AG20443 (cell line): ENCODE measurements around the gene KIF25.

Experiments used
- DNase-seq: peaks from one replicate; pipeline ENCODE4 v3.0.0; 2012; ENCODE audit warnings: low spot score, mixed read lengths

KIF25 gene

DNA sequence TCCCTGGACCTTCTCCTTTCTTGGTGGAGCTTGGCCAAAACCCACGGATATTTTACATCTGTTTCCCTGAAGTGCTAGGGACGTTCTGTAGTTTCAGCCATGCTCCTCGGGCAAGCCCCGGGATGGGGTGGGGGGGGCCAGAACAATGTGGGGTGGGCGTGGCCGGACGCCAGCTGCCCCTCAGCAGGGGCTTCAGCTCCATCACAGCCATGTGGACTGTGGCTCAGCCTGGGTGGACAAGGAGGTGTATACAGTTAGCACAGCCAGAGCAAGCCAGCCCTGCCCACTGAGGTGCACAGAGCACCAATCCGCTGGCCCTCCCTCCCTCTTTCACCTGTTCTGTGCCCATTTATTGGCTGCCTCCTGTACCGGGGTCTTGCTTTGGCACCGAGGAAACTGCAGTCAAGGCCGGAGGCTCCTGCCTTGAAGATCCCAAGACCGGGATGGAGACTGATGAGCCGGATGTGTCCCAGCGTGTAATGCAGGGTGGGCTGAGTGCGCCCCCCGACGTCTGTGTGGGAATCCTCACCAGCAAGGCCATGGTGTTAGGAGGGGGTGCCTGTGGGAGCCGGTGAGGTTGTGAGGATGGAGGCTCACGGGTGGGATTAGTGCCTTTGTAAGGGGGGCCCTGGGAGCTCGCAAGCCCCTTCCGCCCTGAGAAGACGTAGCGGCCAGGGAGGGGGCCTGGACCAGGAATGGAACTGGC lies 53.6 kb downstream of the KIF25 start:
- no peak for DNase-seq

DNA sequence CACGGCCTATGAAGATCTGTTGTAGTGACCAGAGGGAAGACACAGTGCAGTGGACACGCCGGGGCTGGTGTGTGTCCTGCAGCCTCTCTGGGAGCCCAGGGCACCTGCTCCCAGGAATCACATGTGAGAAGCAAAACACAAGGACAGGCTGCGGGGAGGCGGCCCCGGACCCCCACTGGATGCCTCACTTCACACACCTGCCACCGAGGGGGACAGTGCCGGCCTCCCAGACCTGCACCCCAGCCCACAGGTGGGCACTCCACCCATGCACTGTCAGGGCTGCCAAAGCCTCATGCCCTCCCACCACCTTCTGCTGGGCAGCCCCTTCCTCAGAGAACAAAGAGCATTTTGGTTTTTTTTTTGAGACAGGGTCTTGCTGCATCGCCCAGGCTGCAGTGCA lies 54.2 kb downstream of the KIF25 start:
- DNase-seq: no peak

DNA sequence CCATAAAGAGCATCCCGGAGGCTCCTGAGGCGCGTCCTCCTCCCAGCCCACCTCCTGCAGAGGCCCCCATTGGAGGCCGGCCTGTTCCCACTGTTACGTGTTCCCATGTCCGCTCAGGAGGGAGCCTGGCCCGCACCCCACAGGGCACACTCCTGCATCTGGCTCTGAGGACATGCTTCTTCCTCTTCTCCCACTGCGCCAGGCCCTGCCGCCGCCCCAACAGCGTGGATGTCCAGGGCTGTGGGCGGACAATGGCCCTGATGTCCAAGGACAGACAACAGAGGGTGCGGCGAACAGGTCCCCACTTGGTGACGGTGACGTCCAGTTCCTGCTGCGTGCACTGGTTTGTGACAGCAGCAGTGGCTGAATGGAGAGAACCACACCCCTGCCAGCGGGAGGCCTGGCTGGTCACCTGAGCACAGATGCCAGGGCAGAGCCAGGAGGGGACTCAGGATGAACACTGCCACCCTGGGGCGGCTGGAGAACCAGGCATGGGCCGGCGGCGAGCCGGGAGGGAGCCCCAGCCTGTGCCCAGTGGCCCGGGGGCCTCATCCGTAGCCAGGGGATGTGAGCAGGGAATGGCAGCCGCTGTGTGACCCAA lies 54.9 kb downstream of the KIF25 start:
- DNase-seq: no peak

DNA sequence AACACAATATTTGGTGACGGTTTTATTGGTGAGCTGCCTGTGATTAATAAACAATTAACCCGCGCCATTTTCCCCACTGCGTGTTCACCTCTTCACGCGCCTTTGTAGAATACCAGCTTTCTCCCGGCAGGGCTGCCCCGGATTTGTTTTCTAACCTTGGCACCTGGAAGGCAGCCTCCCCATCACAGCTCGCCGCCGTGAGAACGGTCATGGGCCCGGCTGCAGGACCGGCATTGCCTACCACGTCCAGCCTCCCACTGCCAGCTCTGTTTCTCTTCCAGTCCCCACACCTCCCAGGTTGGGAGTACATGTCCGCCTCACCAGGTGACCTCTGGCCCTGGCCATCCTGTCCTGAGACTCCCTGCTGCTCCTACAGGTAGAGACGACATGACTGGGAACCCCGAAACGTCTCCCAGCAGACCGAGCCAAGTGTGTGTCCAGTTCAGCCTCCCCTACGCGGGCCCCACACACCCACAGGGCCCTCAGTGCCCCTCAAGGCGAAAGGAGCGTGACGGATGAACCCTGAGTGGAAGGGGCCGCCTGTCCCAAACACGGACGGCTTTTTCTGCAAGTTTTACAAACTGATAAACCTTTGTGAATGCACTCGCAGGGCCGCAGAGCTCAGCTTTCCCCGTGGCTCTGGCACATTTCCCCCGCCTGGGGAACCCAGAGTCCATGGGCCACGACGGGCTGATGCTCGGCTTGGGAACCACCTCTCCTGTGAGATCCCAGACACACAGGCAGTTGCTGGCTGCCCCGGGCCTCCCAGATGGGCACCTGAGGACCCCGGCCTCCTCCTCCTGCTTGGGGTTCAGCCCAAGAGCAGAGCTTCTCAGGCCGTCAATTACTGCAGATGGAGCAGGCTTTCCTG lies 55.9 kb downstream of the KIF25 start:
- no peak for DNase-seq

DNA sequence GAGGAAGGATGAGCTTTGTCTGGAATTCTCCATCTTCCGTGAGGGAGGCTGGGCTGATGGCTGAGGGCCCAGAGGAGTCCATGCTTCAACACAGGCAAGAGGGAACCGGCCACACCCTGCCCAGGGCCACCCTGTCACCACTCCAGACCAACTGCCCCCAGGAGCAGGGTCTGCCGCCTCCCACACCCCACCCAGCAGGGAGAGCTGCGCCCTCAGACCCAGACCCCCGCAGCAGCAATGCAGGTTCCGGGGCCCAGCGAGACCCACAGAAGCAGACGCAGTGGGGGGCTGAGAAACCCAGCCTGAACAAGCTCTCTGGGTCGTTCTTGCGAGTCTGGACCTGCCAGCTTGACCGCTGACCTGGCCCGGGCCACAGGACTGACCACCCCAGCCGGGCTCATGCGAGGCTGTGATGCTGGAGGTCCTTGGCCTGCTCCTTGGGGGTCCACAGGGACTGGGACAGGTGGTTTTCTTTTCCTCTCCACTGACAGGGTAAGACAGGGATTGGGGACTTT lies 56.5 kb downstream of the KIF25 start:
- DNase-seq: no peak

DNA sequence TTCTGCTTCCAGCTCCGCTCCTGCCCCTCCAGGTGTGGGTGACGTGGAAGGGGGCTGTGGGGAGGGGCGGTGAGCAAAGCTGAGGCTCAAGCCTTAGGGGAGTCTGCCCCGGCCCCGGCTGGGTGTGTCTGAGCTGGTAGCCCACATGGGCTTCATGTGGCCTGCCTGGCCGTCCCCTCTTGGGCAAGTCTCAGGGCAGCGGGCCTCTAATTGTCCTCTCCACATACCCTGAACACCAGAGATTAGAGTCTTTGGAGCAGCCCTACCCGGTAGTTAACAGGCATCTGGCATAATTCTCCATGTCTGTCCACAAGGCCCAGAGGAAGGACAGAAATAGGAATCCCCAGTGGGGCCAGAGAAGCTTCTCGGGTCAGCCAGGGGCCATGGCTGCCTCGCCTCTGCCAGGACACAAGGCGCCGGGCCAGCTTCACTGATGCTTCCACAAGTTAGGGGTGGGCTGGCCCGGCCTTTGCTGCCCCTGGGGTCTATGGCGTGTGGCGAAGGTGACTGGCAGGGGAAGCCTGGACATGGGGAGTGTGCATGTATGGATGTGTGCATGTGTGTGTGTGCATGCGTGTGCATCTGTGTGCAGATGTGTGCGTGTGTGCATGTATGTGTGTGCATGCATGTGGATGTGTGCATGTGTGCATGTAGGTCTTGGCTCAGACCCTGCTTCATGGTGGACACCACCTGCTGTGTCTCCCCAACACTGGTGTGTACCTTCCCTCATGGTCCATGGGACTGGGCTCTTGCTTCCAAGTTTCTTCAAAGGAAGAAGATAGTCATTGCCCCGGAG lies 57.5 kb downstream of the KIF25 start:
- no peak for DNase-seq

DNA sequence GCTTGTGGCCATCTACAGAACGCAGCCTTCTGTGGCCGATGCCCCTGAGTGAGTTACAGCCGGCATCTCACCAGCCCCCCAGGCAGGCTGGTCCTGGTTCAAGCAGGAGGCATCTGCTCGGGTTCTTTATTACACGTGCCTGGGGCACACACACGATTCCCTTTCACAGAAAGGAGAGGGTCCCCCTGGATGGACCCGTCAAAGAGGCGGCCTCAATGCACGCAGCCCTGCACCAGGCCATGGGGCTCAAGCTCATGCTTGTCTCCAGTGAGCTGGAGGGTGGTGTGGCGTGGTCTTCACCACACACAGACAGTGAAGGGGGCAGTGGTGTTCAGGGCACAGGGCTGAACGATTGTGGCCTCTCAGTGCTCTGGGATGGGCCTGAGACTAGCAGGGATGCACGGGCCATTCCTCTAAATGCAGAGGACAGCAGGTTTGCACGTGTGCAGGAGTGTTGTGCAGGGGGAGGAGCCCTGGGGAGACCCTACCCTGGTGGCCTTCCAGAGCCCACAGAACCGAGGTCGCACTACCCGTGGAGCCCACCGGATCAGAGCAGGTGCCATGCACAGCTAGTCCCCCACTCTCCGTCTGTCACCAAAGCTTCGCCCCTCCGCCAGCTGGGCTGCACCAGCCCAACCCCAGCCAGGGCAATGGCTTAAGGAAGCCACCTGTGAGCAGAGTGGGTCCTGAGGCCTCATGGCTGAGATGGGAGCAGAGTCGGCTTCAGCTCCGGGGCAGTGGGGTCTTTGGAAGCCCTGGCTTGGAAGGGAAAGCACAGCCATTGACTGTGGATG lies 58.4 kb downstream of the KIF25 start:
- no peak for DNase-seq

DNA sequence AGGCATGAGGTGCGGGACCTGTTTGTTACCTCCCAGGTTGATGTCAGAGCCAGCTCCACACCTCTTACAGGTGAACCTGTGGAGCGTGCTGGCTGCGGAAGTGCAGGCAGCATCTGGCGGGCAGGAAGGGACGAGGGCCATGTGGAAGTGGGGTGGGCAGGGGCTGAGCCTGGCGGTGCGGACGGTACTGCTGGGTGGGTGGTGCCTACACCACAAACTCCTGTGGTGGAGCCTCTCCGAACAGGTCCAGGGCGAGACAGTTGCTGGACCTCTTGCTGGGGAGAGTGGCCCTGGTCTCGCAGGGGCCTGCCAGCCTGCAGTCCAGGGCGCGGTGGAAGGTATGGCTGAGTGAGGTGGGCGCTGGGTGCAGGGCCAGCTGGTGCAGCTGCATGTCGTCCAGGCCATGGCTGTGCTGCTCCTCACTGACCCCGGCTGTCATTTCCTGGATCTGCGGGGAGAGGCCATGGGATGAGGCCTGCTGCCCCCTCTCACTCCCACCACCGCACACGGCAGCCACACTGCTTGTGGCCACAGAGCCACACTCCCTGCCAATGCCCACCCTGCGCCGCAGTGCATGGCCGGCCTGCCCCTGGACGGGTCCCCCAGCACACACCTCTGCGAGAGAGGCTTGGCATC lies 59.5 kb downstream of the KIF25 start:
- DNase-seq: no peak

DNA sequence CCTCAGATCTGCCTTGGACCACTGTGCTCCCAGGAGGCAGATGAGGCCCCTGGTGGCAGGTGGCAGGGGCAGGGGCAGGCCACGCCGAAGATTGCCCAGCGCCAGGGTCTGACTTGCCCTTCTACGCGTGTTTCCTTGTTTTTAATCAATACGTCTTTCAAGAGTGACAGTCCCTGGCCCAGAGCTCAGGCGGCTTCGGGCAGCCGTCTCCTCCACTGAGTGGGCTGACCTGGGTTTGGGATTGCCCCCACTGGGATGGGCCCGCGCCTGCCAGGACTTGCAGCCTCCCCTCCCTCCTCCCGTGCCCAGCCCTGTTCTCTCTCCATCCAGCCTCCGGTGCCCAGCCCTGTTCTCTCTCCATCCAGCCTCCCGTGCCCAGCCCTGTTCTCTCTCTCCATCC lies 60.4 kb downstream of the KIF25 start:
- DNase-seq: no peak

DNA sequence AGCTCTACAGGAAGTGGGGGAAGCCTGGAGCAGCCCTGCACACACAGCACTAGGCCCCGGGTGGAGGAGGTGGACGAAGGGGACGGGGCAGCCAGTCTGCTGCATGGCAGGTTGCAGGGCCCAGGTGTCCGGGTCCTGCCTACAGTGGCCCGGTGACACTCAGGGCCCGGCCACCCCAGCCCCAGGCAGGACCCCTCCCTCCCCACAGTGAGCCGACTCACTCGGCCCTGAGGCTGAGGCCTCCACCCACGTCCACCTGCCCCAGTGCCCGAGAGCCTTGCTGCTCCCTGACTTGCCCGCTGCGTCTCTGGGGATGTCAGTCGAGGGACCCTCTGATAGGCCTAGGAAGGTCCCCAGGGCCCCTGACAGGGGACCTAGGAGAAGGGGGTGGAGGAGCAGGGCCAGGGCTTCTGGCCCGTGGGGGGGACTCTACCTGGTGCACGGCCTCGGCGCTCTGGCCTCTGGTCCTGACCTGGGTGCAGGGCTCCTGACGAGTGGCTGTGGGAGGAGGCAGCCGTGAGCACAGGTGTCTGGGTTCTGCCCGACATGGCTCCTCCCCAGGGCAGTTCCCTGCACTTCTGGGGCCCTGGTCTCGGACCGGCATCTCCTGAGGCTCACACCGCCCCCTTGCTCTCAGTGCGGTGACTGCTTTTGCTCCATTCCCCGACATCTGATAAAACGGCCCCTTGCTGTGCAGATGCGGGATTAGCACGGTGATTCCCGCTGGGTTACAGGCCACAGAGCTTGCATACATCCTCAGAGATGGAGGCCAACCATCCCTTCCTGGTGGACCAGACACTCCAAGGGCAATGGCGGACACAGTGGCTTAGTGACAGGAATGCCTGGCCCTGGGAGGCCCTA lies 61.5 kb downstream of the KIF25 start:
- no peak for DNase-seq

DNA sequence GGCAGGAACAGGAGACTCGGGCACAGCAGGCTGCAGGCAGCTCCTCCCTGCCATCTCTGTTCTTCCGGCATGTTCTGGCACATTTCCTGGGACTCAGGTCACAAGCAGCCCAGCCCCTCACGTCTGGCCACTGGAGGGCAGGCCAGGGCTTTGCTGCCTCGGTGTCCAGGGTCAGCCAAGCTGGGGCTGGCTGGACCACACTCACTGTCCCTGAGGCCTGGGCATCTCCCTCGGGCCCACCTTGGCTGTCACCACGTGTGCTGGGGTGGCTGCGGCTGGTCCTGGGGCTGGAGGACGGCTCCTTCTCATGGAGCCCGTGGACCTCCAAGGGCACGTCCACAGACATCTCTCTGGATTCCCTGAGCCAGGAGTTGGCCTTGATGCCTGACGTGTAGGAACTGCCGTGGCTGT lies 63.1 kb downstream of the KIF25 start:
- peak; percentile 84 for DNase-seq

DNA sequence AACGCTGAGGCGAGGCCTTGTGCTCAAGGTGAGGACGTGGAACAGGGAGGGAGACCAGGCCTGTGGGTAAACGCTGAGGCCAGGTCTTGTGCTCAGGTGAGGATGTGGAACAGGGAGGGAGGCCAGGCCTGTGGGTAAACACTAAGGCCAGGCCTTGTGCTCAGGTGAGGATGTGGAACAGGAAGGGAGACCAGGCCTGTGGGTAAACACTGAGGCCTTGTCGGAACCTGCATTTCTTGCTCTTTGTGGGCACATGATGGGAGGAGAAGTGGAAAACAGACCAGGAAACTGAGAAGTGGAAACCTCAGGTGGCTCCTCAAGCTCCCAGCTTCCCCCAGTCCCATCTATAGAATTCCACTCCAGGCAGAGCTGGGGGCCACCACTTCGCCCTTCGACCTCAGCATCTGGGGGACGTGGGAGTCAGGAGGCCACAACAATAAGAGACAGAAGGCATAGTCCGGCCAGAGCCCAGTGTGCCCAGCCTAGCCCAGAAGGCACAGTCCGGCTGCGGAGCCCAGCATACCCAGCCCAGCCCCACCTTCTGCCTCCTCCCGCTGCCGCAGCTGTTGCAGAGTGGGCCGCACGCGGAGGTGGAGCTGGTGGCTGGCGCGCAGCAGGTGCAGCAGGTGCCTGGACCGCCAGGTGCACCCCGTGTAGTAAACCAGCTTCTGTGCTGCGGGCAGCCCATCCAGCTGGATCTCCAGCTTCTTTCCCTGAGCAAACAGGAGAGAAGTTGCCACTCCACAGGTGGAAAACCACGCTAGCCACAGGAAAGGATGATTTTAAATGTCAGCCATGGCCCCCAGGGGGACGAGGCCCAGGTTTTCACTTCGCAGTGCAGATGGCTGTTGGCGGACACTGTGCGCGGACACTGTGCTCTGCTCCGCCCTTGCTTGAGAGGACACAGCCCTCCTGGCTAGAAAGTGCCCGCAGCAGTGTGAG lies 64.1 kb downstream of the KIF25 start:
- no peak for DNase-seq

DNA sequence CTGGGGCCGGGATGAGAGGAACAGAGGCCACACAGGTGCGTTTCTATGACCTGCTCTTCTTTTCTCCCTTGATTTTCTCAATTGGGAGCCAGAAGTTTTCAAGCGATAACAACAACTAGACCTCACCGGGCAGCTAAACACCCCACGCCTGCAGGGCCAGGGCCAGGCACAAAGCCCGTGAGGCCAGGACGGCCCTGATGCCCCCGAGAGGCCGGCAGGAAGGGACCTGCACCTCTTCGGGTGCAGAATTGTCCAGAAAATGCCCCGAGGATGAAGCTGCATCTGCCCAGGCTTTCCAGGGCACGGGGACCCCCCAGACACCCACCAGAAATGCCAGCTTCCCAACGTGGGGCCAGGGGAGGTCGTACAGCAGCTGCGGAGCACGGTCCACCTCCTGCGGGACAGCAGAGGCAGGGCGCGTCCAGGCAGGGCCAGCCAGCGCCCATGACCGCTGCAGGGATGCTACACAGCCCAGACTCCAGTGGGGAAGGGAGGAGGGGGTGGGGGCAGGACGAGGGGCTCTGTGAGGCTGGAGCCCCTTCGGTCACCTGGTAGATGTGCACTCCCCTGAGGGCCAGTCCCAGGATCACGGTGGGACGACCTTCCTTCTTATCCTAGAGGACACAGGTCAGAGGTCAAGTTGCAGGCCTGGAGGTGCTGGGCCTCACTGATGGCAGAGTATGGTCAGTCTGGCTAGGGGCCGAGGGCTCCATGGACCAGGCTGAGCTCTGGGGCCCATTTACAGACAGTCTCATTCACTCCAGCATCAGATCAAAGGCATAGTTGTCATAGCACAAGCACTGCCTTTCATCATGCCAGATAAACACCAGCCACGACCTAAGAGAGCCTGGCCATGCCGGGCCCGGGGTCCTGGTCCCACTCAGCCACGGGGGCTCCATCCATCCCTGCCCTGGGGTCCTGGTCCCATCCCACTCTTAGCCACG lies 65.1 kb downstream of the KIF25 start:
- no peak for DNase-seq

DNA sequence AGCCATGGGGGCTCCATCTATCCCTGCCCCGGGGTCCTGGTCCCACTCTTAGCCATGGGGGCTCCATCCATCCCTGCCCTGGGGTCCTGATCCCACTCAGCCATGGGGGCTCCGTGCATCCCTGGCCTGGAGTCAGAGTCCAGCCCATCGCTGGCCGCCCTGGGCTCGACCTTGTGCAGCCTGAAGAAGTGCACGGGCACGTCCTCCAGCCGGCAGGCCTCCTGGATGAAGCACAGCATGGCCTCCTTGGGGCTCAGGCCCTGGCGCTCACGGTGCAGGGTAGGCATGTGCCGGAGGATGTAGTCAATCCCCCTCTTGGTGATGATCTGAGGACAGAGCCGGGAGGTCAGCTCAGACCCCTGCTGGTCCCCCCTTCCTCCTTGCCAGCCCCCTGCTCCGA lies 66.0 kb downstream of the KIF25 start:
- no peak for DNase-seq

DNA sequence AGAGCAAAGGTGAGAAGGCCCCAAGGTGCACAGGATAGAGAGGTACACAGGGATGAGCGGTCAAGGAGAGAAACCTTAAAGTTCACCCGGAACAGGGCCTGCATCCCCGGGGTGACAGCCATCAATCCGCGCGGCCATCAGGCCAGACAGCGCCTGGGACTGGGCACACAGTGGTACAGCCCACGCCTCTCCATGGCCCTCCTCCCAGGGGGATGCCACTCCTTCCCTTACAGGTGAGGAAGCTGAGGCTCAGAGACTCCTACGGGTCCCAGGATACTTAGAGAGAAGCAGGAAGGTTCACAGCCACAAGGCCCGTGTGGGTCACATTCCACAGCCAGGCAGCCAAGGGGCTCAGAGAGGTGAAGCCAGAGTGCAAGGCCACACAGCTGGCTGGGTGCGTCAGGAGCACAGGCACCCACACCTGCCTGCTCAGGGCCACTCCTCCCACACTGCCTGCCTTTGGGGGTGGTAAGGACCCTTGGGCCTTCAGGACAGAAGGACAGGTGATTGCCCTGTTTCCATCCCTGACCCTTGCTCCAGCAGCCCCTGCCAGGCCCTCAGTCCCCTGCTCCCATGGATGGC lies 66.8 kb downstream of the KIF25 start:
- DNase-seq: no peak

DNA sequence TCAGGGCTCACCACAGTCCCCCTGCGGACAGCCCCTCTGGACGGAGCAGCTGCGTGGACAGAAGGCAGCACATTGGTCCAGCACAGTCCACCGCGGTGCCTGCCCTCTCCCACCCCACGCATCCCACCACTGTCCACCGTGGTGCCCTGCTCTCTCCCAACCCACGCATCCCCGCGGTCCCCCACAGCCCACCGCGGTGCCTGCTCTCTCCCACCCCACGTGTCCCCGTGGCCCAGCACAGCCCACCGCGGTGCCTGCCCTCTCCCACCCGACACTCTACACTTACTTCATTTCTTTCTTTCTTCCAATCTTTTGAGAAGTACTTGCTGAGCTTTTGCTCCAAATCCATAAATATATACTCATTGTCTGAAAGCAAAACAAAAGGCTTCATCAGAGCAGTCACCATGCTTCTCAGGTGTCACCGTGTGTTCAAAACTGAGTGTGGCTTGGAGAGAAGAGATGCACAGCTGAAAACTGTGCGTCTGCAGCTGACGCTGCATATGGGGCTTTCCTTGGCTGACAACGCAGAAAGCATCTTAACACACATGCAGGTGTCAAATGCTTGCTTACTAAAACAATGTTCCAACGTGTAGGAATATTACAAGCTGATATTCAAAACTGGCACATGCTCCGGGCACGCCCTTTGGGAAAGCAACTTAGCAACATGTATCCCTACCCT lies 69.7 kb downstream of the KIF25 start:
- no peak for DNase-seq

DNA sequence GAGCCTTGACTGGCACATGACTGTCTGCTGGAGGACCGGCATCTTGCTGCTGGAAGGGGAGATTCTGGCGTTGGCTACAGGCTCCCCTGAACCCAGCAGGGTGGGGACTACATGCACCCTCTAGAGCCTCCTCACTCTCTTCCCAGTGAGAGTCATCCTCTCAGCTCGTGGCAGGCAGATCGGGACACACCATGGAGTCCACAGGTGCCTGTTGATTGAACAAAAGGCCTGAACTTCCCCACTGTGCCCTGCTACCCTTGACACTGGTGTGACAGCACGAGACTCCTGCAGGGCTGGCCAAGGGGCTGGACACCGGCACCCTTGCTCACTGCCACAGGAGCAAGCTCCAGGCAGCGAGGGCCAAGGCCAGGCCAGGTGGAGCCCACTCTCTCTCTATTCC lies 73.3 kb downstream of the KIF25 start:
- DNase-seq: no peak
